ENCODE results near the gene ARPC1A.
"Not testable (repeated sequence)": the region's sequence is repeated elsewhere in the genome, so short reads cannot be mapped to it uniquely, and the experiment has no call there.

ARPC1A gene

DNA sequence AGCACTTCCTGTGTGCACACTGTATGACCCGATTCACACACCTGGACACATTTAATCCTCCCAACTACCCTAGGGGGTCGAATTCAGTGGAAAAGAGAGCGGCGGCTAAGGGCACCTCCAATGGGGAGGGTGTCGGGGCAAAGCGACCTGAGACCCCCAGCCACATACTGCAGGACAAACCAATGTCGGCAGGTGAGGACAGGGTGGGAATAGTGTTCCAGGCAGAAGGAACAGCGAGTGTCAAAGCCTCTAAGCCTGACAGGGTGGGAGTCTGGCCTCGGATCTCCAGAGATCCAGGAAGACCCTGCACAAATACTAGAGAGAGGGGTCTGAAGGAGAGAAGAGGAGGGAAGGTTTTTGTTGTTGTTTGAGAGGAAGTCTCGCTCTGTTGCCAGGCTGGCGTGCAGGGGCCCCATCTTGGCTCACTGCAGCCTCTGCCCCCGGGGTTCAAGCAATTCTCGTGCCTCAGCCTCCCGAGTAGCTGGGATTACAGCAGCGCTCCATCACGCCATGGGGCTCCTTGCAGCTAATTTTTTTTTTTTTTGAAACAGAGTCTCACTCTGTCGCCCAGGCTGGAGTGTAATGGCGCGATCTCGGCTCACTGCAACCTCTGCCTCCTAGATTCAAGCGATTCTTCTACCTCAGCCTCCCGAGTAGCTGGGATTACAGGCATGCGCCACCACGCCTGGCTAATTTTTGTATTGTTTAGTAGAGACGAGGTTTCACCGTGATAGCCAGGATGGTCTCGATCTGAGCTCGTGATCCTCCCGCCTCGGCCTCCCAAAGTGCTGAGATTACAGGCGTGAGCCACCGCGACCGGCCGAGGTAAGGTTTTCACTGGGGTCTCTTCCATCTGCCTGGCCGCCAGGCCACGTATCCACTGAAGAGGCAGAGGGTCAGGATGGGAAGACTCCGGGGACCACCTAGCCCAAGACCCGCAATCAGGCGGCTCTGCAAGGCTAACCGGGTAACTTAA lies 47.7 kb downstream of the ARPC1A start:
- no peak for DNase-seq (ENCODE audit: extremely low read depth, low read depth)
- no peak for TF ChIP-seq CTCF (IDR thresholded peaks at IDR 0.05; ENCODE audit: low read depth, low read length)

GRCh38 chr7:99374111-99375064 lies 48.7 kb downstream of the ARPC1A start, which contains the start of gene ARPC1B:
Gene ARPC1B (plus strand): TSS chr7:99374730. CDS start chr7:99385715, 10,985 bp downstream.
- no peak for DNase-seq (ENCODE audit: extremely low read depth, low read depth)
- TF ChIP-seq CTCF (IDR thresholded peaks at IDR 0.05; ENCODE audit: low read depth, low read length), result no peak

DNA sequence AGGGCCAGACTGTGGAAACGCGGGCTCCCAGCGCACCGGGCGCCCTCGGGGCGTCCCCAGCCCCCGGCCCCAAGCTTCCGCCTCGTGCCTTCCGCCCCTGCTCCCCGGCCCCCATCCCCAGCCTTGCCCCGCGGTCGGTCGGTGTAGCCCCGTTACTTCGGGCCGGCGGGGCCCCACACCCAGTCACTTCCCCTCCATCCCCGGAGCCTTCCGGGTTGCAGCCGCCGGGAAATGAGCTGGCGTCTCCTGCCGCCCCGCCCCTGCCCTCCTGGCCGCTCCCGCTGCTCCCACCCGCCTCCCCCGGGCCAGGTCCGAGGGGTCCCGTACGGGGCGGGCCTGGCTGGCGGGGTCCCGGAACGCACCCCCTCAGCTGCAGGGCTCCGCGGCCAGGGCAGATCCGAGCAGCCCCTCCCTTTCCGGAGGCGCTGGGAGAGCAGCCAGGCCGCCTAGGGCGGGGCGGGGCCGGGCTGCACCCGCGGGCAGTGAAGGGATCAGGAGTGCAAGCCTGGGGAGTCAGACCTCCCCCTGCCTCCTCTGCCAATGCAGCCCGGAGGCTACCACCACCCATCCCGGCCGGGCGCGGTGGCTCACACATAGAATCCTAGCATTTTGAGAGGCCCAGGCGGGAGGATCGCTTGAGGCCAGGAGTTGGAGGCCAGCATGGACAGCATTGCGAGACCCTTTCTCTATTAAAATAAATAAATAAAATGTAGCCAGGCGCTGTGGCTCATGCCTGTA lies 49.5 kb downstream of the ARPC1A start:
- peak; percentile 60 for DNase-seq (ENCODE audit: extremely low read depth, low read depth)
- no peak for TF ChIP-seq CTCF (IDR thresholded peaks at IDR 0.05; ENCODE audit: low read depth, low read length)

DNA sequence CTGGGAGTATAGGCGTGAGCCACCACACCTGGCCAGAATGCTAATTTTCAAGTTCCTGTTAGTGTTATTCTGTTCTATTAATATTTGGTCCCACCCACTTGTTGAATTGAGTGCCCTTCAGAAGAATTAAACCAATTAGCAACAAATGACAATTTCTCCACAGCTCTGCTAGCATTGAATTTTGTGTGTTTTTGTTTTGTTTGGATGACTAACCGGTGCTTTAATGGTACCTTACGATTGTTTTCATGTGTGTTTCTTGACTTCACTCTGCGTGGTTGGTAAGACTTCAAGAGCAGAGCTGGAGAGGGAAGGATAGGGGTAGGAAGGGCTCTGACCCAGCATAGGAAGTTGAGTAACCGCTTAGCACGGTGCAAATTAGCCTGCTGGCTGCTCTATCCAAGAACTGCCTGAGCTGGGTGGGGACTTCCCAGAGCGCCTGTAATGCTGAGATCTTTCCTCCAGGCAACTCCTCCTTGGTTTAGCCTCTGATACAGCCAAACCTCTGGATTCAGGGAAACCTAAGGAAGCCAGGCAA lies 53.4 kb downstream of the ARPC1A start:
- DNase-seq (ENCODE audit: extremely low read depth, low read depth), result peak; percentile 95
- TF ChIP-seq CTCF (IDR thresholded peaks at IDR 0.05; ENCODE audit: low read depth, low read length), result no peak

DNA sequence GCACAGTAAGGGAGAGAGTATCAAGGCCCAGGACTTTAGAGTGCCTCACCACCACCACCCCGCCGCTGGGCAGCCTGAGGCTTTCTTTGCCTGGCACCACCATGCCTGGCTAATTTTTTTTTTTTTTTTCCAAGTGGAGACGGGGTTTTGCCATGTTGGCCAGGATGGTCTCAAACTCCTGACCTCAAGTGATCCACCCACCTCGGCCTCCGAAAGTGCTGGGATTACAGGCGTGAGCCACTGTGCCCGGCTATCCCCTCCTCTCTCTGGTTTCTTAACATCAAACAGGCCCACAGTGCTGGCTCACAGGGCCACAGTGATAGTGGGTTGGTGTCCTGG lies 54.0 kb downstream of the ARPC1A start:
- DNase-seq (ENCODE audit: extremely low read depth, low read depth), result not testable (repeated sequence)

GRCh38 chr7:99380032-99380822 lies 54.5 kb downstream of the ARPC1A start:
- DNase-seq (ENCODE audit: extremely low read depth, low read depth), result no peak
- TF ChIP-seq CTCF (IDR thresholded peaks at IDR 0.05; ENCODE audit: low read depth, low read length), result no peak
